Hippocampal formation (tissue), 2 donors: ENCODE results near the gene STK32B.

Experiments used
- DNase-seq, 2 donors: peaks; one replicate each; lab custom pipeline; 2025; lab: John Stamatoyannopoulos, UW

The STK32B gene

GRCh38 chr4:5469861-5470260 is 418.6 kb downstream of the STK32B start:
- no peak for DNase-seq

GRCh38 chr4:5470318-5471198 is 419.3 kb downstream of the STK32B start:
- DNase-seq: no peak

- no peak for DNase-seq
Observed at GRCh38 chr4:5471206-5471605, 419.9 kb downstream of the STK32B start.

GRCh38 chr4:5471691-5472090 is 420.4 kb downstream of the STK32B start:
- no peak for DNase-seq

GRCh38 chr4:5472160-5472591 is 420.9 kb downstream of the STK32B start:
- no peak for DNase-seq

- DNase-seq: no peak
Observed at GRCh38 chr4:5473125-5473524, 421.8 kb downstream of the STK32B start.

- DNase-seq: no peak
Observed at GRCh38 chr4:5474756-5475155, 423.5 kb downstream of the STK32B start.

GRCh38 chr4:5477613-5478012 is 426.3 kb downstream of the STK32B start:
- DNase-seq: no peak

GRCh38 chr4:5478169-5478568 is 426.9 kb downstream of the STK32B start:
- no peak for DNase-seq

GRCh38 chr4:5478697-5479096 is 427.4 kb downstream of the STK32B start:
- no peak for DNase-seq

GRCh38 chr4:5479518-5480060 is 428.3 kb downstream of the STK32B start:
- no peak for DNase-seq

GRCh38 chr4:5488413-5488812 is 437.1 kb downstream of the STK32B start:
- no peak for DNase-seq

- DNase-seq: no peak
Observed at GRCh38 chr4:5489260-5489659, 438.0 kb downstream of the STK32B start.

GRCh38 chr4:5497489-5497888 is 446.2 kb downstream of the STK32B start:
- no peak for DNase-seq

GRCh38 chr4:5500165-5500564 is 448.9 kb downstream of the STK32B start:
- DNase-seq: no peak

- DNase-seq: no peak
Observed at GRCh38 chr4:5503336-5503936, 452.2 kb downstream of the STK32B start.

- DNase-seq: no peak
Observed at GRCh38 chr4:5504486-5504885, 453.2 kb downstream of the STK32B start.

GRCh38 chr4:5510504-5510903 is 459.2 kb downstream of the STK32B start:
- DNase-seq: no peak

- DNase-seq: no peak
Observed at GRCh38 chr4:5511791-5512190, 460.5 kb downstream of the STK32B start.

- DNase-seq: no peak
Observed at GRCh38 chr4:5515646-5516045, 464.4 kb downstream of the STK32B start.

GRCh38 chr4:5517372-5517771 is 466.1 kb downstream of the STK32B start:
- no peak for DNase-seq

GRCh38 chr4:5524446-5525299 is 473.4 kb downstream of the STK32B start:
- no peak for DNase-seq
